SW 1271 (cell line): Measurements from ENCODE around the gene KCNQ1.

Experiments used
- DNase-seq, 2 experiments: peaks; one replicate each; lab custom pipeline; 2025; lab: John Stamatoyannopoulos, UW

Gene KCNQ1

GRCh38 chr11:2459796-2460531 is 15.2 kb downstream of the KCNQ1 start:
- no peak for DNase-seq

- DNase-seq: no peak
Observed at GRCh38 chr11:2460540-2461252, 15.9 kb downstream of the KCNQ1 start.

- no peak for DNase-seq
Observed at GRCh38 chr11:2461253-2461955, 16.6 kb downstream of the KCNQ1 start.

GRCh38 chr11:2461956-2462542 is 17.2 kb downstream of the KCNQ1 start:
- no peak for DNase-seq

GRCh38 chr11:2462543-2462985 is 17.8 kb downstream of the KCNQ1 start:
- DNase-seq: no peak

GRCh38 chr11:2462986-2463765 is 18.4 kb downstream of the KCNQ1 start:
- DNase-seq: no peak

- DNase-seq: no peak
Observed at GRCh38 chr11:2463766-2464277, 19.0 kb downstream of the KCNQ1 start.

GRCh38 chr11:2464451-2465165 is 19.8 kb downstream of the KCNQ1 start:
- DNase-seq: no peak

GRCh38 chr11:2465202-2466068 is 20.6 kb downstream of the KCNQ1 start:
- no peak for DNase-seq

- no peak for DNase-seq
Observed at GRCh38 chr11:2466069-2466801, 21.4 kb downstream of the KCNQ1 start.

- DNase-seq: no peak
Observed at GRCh38 chr11:2466869-2467694, 22.3 kb downstream of the KCNQ1 start.

- no peak for DNase-seq
Observed at GRCh38 chr11:2467695-2468055, 22.9 kb downstream of the KCNQ1 start.

- DNase-seq: no peak
Observed at GRCh38 chr11:2468363-2469235, 23.8 kb downstream of the KCNQ1 start.

GRCh38 chr11:2470495-2470894 is 25.7 kb downstream of the KCNQ1 start:
- no peak for DNase-seq

- no peak for DNase-seq
Observed at GRCh38 chr11:2471048-2471803, 26.4 kb downstream of the KCNQ1 start.

GRCh38 chr11:2471804-2472096 is 26.9 kb downstream of the KCNQ1 start:
- DNase-seq: no peak
